Measurements from ENCODE around the gene CACNA1A. TPM values are rescaled to one million over a fixed set of nuclear protein-coding genes. Genes with fewer than 3 reads are reported as not detected.

Gene CACNA1A
- total and polyA plus RNA-seq, 2 of the 4 experiments (the other 2 are of a cell fraction) = 5.9 to 15.0 TPM

- intact Hi-C loops (cut with micrococcal nuclease) (no loop called here), dilution Hi-C loops (cut with HindIII; ENCODE audit: low sequenced_read_pairs, unreplicated experiment) (no loop called here), in situ Hi-C loops (cut with MboI; ENCODE audit: low sequenced_read_pairs) (no loop called here)
- Histone ChIP-seq H2AK9ac (replicated peaks; ENCODE audit: low read depth, low read length, poor library complexity) (no peak overlapping the region), H3K4me2 (ENCODE audit: low read depth, low read length) (no peak overlapping the region), H3K9me1 (ENCODE audit: insufficient read depth, low read length) (no peaks in the 10 kb centered on the region), H4K20me1 (ENCODE audit: insufficient read depth, low read length) (no peaks in the 10 kb centered on the region), H3K18ac (ENCODE audit: low read depth, low read length) (no peak overlapping the region), H3K56ac (ENCODE audit: extremely low read depth, insufficient read depth, low read length) (no peak overlapping the region), H2AFZ (replicated peaks; ENCODE audit: low read length, poor library complexity) (no peak overlapping the region), H2BK15ac (ENCODE audit: low read depth, low read length) (no peak overlapping the region), H2AK5ac (ENCODE audit: low read depth, low read length) (no peak overlapping the region), H4K91ac (ENCODE audit: insufficient read depth, low read depth, low read length) (no peak overlapping the region), H3K23ac (ENCODE audit: low read depth, low read length) (no peak overlapping the region), H3K9ac (ENCODE audit: low read depth, low read length) (no peak overlapping the region), H3K14ac (replicated peaks; ENCODE audit: low read depth, low read length) (no peak overlapping the region), H3K9me3 (ENCODE audit: control insufficient read depth, insufficient read depth, low read length) (peaks cover 8% of the 10 kb centered on the region), H3K4ac (ENCODE audit: low read depth, low read length) (no peak overlapping the region), H3K4me1 (ENCODE audit: control insufficient read depth, insufficient read depth, low read length) (peaks cover 6% of the 10 kb centered on the region), H3K27ac (ENCODE audit: insufficient read depth, low read length) (no peak overlapping the region), H4K8ac (ENCODE audit: low read depth in 2 of 2, low read length in 2 of 2) (no peak overlapping the region), H2BK20ac (ENCODE audit: low read depth, low read length) (no peak overlapping the region), H2BK120ac (ENCODE audit: low read depth, low read length) (no peak overlapping the region), H2BK5ac (ENCODE audit: low read depth, low read length, poor library complexity, severe bottlenecking) (no peak overlapping the region), H3K79me1 (ENCODE audit: low read depth in 1 of 2, low read length in 2 of 2) (peaks cover 0 to 8% of the 10 kb centered on the region in 2 experiments; a peak in 2 of 4 replicates), H3K4me3 (ENCODE audit: insufficient read depth, low read depth, low read length) (no peak overlapping the region), H3K36me3 (ENCODE audit: control insufficient read depth, insufficient read depth, low read length) (no peaks in the 10 kb centered on the region), H4K5ac (ENCODE audit: low read depth, low read length) (no peak overlapping the region), H3K27me3 (ENCODE audit: control insufficient read depth, insufficient read depth, low read length) (no peaks in the 10 kb centered on the region)
- ATAC-seq (ENCODE audit: low read depth) (no peak), DNase-seq (no peak)
- ChIA-PET CTCF (no interaction called here), POLR2A (ENCODE audit: unreplicated experiment) (no interaction called here)
- TF ChIP-seq CEBPB (IDR thresholded peaks at IDR 0.05; ENCODE audit: low read depth, low read length) (no peak), SMC3 (IDR thresholded peaks at IDR 0.05; ENCODE audit: low read depth, low read length) (no peak), CTCF (conservative IDR thresholded peaks at IDR 0.05; ENCODE audit: low read depth, low read length) (no peak), POLR2A (IDR thresholded peaks at IDR 0.05; ENCODE audit: low read depth, low read length) (no peak), NFE2L2 (IDR thresholded peaks at IDR 0.05; ENCODE audit: low read depth, low read length) (no peak), RFX5 (IDR thresholded peaks at IDR 0.05; ENCODE audit: low read depth, low read length) (no peak), RAD21 (IDR thresholded peaks at IDR 0.05; ENCODE audit: low read length) (no peak), MAFK (IDR thresholded peaks at IDR 0.05; ENCODE audit: low read depth, low read length) (no peak), MAZ (IDR thresholded peaks at IDR 0.05; ENCODE audit: borderline replicate concordance, low read depth, low read length) (no peak), BHLHE40 (IDR thresholded peaks at IDR 0.05; ENCODE audit: low read depth, low read length) (no peak), USF2 (IDR thresholded peaks at IDR 0.05; ENCODE audit: low read depth, low read length) (no peak), CHD1 (IDR thresholded peaks at IDR 0.05; ENCODE audit: low read depth, low read length) (no peak), FOS (IDR thresholded peaks at IDR 0.05; ENCODE audit: low read depth, low read length) (no peak)
- TF ChIP-seq, protein P1, sequence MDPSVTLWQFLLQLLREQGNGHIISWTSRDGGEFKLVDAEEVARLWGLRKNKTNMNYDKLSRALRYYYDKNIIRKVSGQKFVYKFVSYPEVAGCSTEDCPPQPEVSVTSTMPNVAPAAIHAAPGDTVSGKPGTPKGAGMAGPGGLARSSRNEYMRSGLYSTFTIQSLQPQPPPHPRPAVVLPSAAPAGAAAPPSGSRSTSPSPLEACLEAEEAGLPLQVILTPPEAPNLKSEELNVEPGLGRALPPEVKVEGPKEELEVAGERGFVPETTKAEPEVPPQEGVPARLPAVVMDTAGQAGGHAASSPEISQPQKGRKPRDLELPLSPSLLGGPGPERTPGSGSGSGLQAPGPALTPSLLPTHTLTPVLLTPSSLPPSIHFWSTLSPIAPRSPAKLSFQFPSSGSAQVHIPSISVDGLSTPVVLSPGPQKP (IDR thresholded peaks at IDR 0.05; ENCODE audit: borderline replicate concordance, low read depth, low read length) = no peak
- 100% methylated on average over 1 of the region's 7 CpGs; no CpG with 5 or more reads in 1 of the 2 experiments for WGBS, 2 experiments (ENCODE audit: extremely low coverage in 2 of 2, insufficient read length in 1 of 2)
- no TSS peak for BruUV-seq (replicated peaks)
Observed at GRCh38 chr19:13404236-13404635, 102.0 kb downstream of the CACNA1A start.

All from IMR-90 (cell line).